Activated effector memory CD4-positive, alpha-beta T cell treated with Interleukin-2 at 50 U/mL for 16 hours (primary cell): Measurements from ENCODE around the gene CCDC150.
A peak's percentile ranks its signal among the peaks of the same experiment; 100 is the strongest.
"Not testable (repeated sequence)": the region's sequence is repeated elsewhere in the genome, so short reads cannot be mapped to it uniquely, and the experiment has no call there.

ENCODE experiments used
- DNase-seq: peaks from one replicate; pipeline ENCODE4 v3.0.0-alpha.2; 2020

The CCDC150 gene

GRCh38 chr2:196639180-196640030 is at the start of gene CCDC150:
Gene CCDC150, plus strand, starts transcription at chr2:196639715. Its CDS starts 52 bp downstream, at chr2:196639767.
- DNase-seq: peak; percentile 91

GRCh38 chr2:196590286-196590685 is 49.2 kb upstream of the CCDC150 start:
- DNase-seq: no peak

GRCh38 chr2:196591004-196591403 is 48.5 kb upstream of the CCDC150 start:
- no peak for DNase-seq

- DNase-seq: no peak
Measured at GRCh38 chr2:196591621-196592022, 47.9 kb upstream of the CCDC150 start.

GRCh38 chr2:196592331-196592910 is 47.1 kb upstream of the CCDC150 start:
- DNase-seq: no peak

GRCh38 chr2:196592911-196593881 is 46.3 kb upstream of the CCDC150 start, which contains the start of gene HECW2:
Gene HECW2, minus strand, starts transcription at chr2:196593554.
- DNase-seq: no peak

GRCh38 chr2:196594158-196594557 is 45.4 kb upstream of the CCDC150 start:
- DNase-seq: no peak

GRCh38 chr2:196597531-196597930 is 42.0 kb upstream of the CCDC150 start:
- no peak for DNase-seq

- no peak for DNase-seq
Measured at GRCh38 chr2:196598412-196598811, 41.1 kb upstream of the CCDC150 start.

GRCh38 chr2:196598846-196599245 is 40.7 kb upstream of the CCDC150 start:
- no peak for DNase-seq

GRCh38 chr2:196601430-196602306 is 37.8 kb upstream of the CCDC150 start:
- no peak for DNase-seq

- no peak for DNase-seq
Measured at GRCh38 chr2:196604196-196604595, 35.3 kb upstream of the CCDC150 start.

- DNase-seq: no peak
Measured at GRCh38 chr2:196606516-196606915, 33.0 kb upstream of the CCDC150 start.

- no peak for DNase-seq
Measured at GRCh38 chr2:196607073-196607472, 32.4 kb upstream of the CCDC150 start.

- DNase-seq: not testable (repeated sequence)
Measured at GRCh38 chr2:196607896-196608295, 31.6 kb upstream of the CCDC150 start.

- no peak for DNase-seq
Measured at GRCh38 chr2:196609806-196610205, 29.7 kb upstream of the CCDC150 start.

- DNase-seq: no peak
Measured at GRCh38 chr2:196610796-196611195, 28.7 kb upstream of the CCDC150 start.

- DNase-seq: no peak
Measured at GRCh38 chr2:196613302-196613701, 26.2 kb upstream of the CCDC150 start.

GRCh38 chr2:196617430-196617829 is 22.1 kb upstream of the CCDC150 start:
- DNase-seq: no peak

- DNase-seq: no peak
Measured at GRCh38 chr2:196618661-196619060, 20.9 kb upstream of the CCDC150 start.

GRCh38 chr2:196630531-196630930 is 9.0 kb upstream of the CCDC150 start:
- DNase-seq: no peak

GRCh38 chr2:196635156-196635555 is 4.4 kb upstream of the CCDC150 start:
- no peak for DNase-seq
